ENCODE data around the gene CA10. TPM values are rescaled to one million over a fixed set of nuclear protein-coding genes. Genes with fewer than 3 reads are reported as not detected.

Gene CA10
- total and polyA plus RNA-seq, 2 donors (not counting 3 experiments of a cell fraction or from before 2014, with no cell fraction given), result not detected

DNA sequence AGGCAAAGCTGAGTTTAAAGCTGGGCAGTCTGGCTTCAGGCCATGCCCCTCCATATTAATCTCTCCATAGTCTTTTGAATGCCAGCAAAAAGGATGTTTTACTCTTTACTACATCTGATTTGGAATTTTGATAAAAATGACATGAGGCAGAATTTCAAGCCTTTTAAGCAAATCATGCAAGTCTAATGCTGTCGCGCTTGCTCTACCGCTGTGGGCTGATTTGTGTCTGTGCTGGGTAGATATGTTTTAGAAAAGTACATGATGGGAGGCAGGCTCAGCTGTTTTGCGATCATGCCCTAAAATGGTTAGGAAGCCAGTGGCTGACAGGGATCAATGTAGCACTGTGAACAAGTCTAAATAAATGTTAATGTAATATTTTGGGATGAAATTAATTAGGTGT is 311.9 kb downstream of the CA10 start:
- Histone ChIP-seq H3K27me3 (ENCODE audit: control insufficient read depth in 2 of 2, insufficient read depth in 2 of 2, low read length in 2 of 2) (no peaks in the 10 kb centered on the region), H3K9ac (replicated peaks; ENCODE audit: extremely low read depth, insufficient read depth, low read length) (no peak overlapping the region), H3K4me2 (ENCODE audit: insufficient read depth, low read length) (no peak overlapping the region), H3K4me1 (ENCODE audit: control insufficient read depth, extremely low read depth, insufficient read depth, low read length) (no peaks in the 10 kb centered on the region), H3K36me3 (ENCODE audit: control insufficient read depth in 2 of 2, extremely low read depth in 1 of 2, insufficient read depth in 2 of 2, low read length in 2 of 2) (no peaks in the 10 kb centered on the region), H4K20me1 (replicated peaks; ENCODE audit: control insufficient read depth, extremely low read depth, insufficient read depth, low read length) (no peaks in the 10 kb centered on the region), H3K79me2 (ENCODE audit: control insufficient read depth, insufficient read depth, low read length) (no peaks in the 10 kb centered on the region), H3K9me3 (replicated peaks; ENCODE audit: control insufficient read depth, insufficient read depth, low read length) (peaks cover 1% of the 10 kb centered on the region), H3K4me3 (replicated peaks in 1 of 3; ENCODE audit: insufficient read depth in 1 of 3, low read depth in 1 of 3, low read length in 3 of 3) (no peak overlapping the region), H3K27ac (ENCODE audit: insufficient read depth, low read depth, low read length) (no peak overlapping the region), H3K9me1 (replicated peaks; ENCODE audit: control insufficient read depth, extremely low read depth, insufficient read depth, low read length) (no peaks in the 10 kb centered on the region), H2AFZ (ENCODE audit: low read depth, low read length) (no peak overlapping the region)
- no peak for DNase-seq (ENCODE audit: low read depth, low spot score)
- ChIA-PET CTCF (interaction anchor here (1.3 kb wide), 1 partner anchor 18 kb away, joined by 4 read pairs; no protein-coding TSS in a partner anchor), POLR2A (no interaction called here)
- FAIRE-seq, result no peak
- dilution Hi-C loops (cut with MboI; ENCODE audit: extremely low pct_ligation_motif_present, low sequenced_read_pairs) (no loop called here), intact Hi-C loops (cut with micrococcal nuclease) (no loop called here)
- BruUV-seq (replicated peaks), result no TSS peak
- TF ChIP-seq EZH2 (IDR thresholded peaks at IDR 0.05; ENCODE audit: borderline replicate concordance, low read depth, low read length, severe bottlenecking) (no peak), GATA2 (IDR thresholded peaks at IDR 0.05; ENCODE audit: insufficient read depth, insufficient read length, low read depth, low read length) (no peak), FOS (IDR thresholded peaks at IDR 0.05; ENCODE audit: borderline replicate concordance, insufficient read depth, low read length) (no peak), JUN (IDR thresholded peaks at IDR 0.05; ENCODE audit: borderline replicate concordance, insufficient read depth, insufficient read length, low read depth) (no peak), POLR2A (IDR thresholded peaks at IDR 0.05; ENCODE audit: low read depth, low read length) (no peak), POLR2AphosphoS5 (IDR thresholded peaks at IDR 0.05; ENCODE audit: insufficient read depth, low read depth, low read length) (no peak), MYC (IDR thresholded peaks at IDR 0.05; ENCODE audit: low read depth, low read length) (no peak)
- TF ChIP-seq, protein P1, sequence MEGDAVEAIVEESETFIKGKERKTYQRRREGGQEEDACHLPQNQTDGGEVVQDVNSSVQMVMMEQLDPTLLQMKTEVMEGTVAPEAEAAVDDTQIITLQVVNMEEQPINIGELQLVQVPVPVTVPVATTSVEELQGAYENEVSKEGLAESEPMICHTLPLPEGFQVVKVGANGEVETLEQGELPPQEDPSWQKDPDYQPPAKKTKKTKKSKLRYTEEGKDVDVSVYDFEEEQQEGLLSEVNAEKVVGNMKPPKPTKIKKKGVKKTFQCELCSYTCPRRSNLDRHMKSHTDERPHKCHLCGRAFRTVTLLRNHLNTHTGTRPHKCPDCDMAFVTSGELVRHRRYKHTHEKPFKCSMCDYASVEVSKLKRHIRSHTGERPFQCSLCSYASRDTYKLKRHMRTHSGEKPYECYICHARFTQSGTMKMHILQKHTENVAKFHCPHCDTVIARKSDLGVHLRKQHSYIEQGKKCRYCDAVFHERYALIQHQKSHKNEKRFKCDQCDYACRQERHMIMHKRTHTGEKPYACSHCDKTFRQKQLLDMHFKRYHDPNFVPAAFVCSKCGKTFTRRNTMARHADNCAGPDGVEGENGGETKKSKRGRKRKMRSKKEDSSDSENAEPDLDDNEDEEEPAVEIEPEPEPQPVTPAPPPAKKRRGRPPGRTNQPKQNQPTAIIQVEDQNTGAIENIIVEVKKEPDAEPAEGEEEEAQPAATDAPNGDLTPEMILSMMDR (IDR thresholded peaks at IDR 0.05; ENCODE audit: extremely low read depth in 1 of 2, insufficient read depth in 1 of 2, low read depth in 1 of 2, low read length in 2 of 2), result no peak
- TF ChIP-seq, protein P2, sequence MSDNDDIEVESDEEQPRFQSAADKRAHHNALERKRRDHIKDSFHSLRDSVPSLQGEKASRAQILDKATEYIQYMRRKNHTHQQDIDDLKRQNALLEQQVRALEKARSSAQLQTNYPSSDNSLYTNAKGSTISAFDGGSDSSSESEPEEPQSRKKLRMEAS (IDR thresholded peaks at IDR 0.05; ENCODE audit: insufficient read depth, insufficient read length), result no peak
